CD14-positive monocyte (primary cell): ENCODE data around the gene DPH3. TPM values are rescaled to one million over a fixed set of nuclear protein-coding genes. Genes with fewer than 3 reads are reported as not detected.
A peak's percentile ranks its signal among the peaks of the same experiment; 100 is the strongest.

Experiments
- DNase-seq, 3 donors: peaks; one replicate each; pipeline ENCODE4 v3.0.0-alpha.2; 2011 to 2022
- H2AFZ ChIP-seq: 2 replicates; pipeline ENCODE4 v1.6.0; 2012; ENCODE audit warnings: mild to moderate bottlenecking, low read depth, low read length, inconsistent platforms; ENCODE audit not compliant: insufficient read depth, poor library complexity, severe bottlenecking
- H3K27ac ChIP-seq, 2 donors: 1 replicate in 1 of 2; 2 replicates in 1 of 2; pipeline ENCODE4 v1.5.1; 2012 to 2013; ENCODE audit warnings: low read length in 2 of 2, control low read depth in 1 of 2, inconsistent platforms in 1 of 2, low read depth in 1 of 2, mild to moderate bottlenecking in 1 of 2
- H3K27me3 ChIP-seq, 2 donors: one replicate each; pipeline versions ENCODE4 v1.6.0 to v1.6.1; 2011 to 2013; ENCODE audit warnings: low read length in 2 of 2; ENCODE audit not compliant: control insufficient read depth in 2 of 2, insufficient read depth in 2 of 2
- H3K36me3 ChIP-seq, 2 donors: replicated peaks in 1 of 2; 1 replicate in 1 of 2; 2 replicates in 1 of 2; pipeline versions ENCODE4 v1.5.1 to v1.6.1; 2012 to 2013; ENCODE audit warnings: low read length in 2 of 2, control low read depth in 1 of 2, inconsistent platforms in 1 of 2, mild to moderate bottlenecking in 1 of 2; ENCODE audit not compliant: insufficient read depth in 2 of 2, control insufficient read depth in 1 of 2
- H3K4me1 ChIP-seq, 2 donors: 1 replicate in 1 of 2; 2 replicates in 1 of 2; pipeline versions ENCODE4 v1.5.1 to v1.6.1; 2012 to 2013; ENCODE audit warnings: low read length in 2 of 2, control low read depth in 1 of 2, inconsistent platforms in 1 of 2, mild to moderate bottlenecking in 1 of 2, moderate library complexity in 1 of 2; ENCODE audit not compliant: insufficient read depth in 2 of 2, control insufficient read depth in 1 of 2
- H3K4me2 ChIP-seq: replicated peaks from 2 replicates; pipeline ENCODE3; 2012; ENCODE audit warnings: low read length, moderate library complexity, mild to moderate bottlenecking; ENCODE audit not compliant: poor library complexity, severe bottlenecking; ENCODE audit errors: extremely low read depth
- H3K4me3 ChIP-seq, 3 experiments: fragments of 200-600 bp in 1 of 3; sonication (generic) in 1 of 3; replicated peaks in 1 of 3; 1 replicate in 2 of 3; 2 replicates in 1 of 3; pipeline ENCODE4 v1.5.1; 2011 to 2013; ENCODE audit warnings: low read length in 3 of 3, mild to moderate bottlenecking in 3 of 3, control low read depth in 2 of 3, low read depth in 2 of 3, inconsistent platforms in 1 of 3, moderate library complexity in 1 of 3
- H3K79me2 ChIP-seq: 2 replicates; pipeline ENCODE4 v1.6.0; 2012; ENCODE audit warnings: mild to moderate bottlenecking, control low read depth, inconsistent platforms, low read length, moderate library complexity; ENCODE audit not compliant: insufficient read depth
- H3K9ac ChIP-seq: 2 replicates; pipeline ENCODE4 v1.6.0; 2017; ENCODE audit warnings: low read length, mild to moderate bottlenecking; ENCODE audit not compliant: insufficient read depth, poor library complexity, severe bottlenecking
- H3K9me3 ChIP-seq, 2 donors: replicated peaks in 1 of 2; 1 replicate in 1 of 2; 2 replicates in 1 of 2; pipeline versions ENCODE4 v1.5.1 to v1.6.1; 2012 to 2013; ENCODE audit warnings: low read length in 2 of 2, control low read depth in 1 of 2; ENCODE audit not compliant: control insufficient read depth in 1 of 2, insufficient read depth in 1 of 2
- H4K20me1 ChIP-seq: 2 replicates; pipeline ENCODE4 v1.6.0; 2012; ENCODE audit warnings: mild to moderate bottlenecking, low read length, control low read depth, moderate library complexity; ENCODE audit not compliant: insufficient read depth
- H3K27ac Mint-ChIP-seq, 7 donors: one replicate each; pipeline ENCODE4 v1.8.0; 2020; ENCODE audit warnings: mild to moderate bottlenecking in 7 of 7, mixed read lengths in 7 of 7, moderate library complexity in 6 of 7, inconsistent platforms in 2 of 7
- H3K27me3 Mint-ChIP-seq, 3 donors: one replicate each; pipeline ENCODE4 v1.8.0; 2021 to 2022; ENCODE audit warnings: low read depth in 3 of 3, mild to moderate bottlenecking in 3 of 3, mixed read lengths in 3 of 3, moderate library complexity in 3 of 3, inconsistent platforms in 1 of 3
- H3K36me3 Mint-ChIP-seq, 2 donors: one replicate each; pipeline ENCODE4 v1.8.0; 2020; ENCODE audit warnings: mixed read lengths in 2 of 2, inconsistent platforms in 1 of 2, mild to moderate bottlenecking in 1 of 2
- H3K4me1 Mint-ChIP-seq: one replicate; pipeline ENCODE4 v1.8.0; 2020; ENCODE audit warnings: mild to moderate bottlenecking, mixed read lengths
- H3K4me3 Mint-ChIP-seq, 2 donors: one replicate each; pipeline ENCODE4 v1.8.0; 2020; ENCODE audit warnings: mild to moderate bottlenecking in 2 of 2, mixed read lengths in 2 of 2, moderate library complexity in 1 of 2
- H3K9me3 Mint-ChIP-seq, 7 donors: one replicate each; pipeline ENCODE4 v1.8.0; 2020 to 2022; ENCODE audit warnings: mixed read lengths in 7 of 7, mild to moderate bottlenecking in 6 of 7, moderate library complexity in 6 of 7, inconsistent platforms in 2 of 7
- CTCF ChIP-seq: fragments of 200-600 bp; IDR thresholded peaks from one replicate; pipeline ENCODE4 v1.8.0; 2022; ENCODE audit warnings: antibody characterized with exemption, mild to moderate bottlenecking
- WGBS: methylation state at CpG from one replicate; pipeline ENCODE4 v1.1.5; 2013; ENCODE audit warnings: missing lambda C conversion rate; ENCODE audit not compliant: insufficient coverage; 5-methylcytosine and 5-hydroxymethylcytosine counted together
- intact Hi-C, 2 donors: fragments of 100-400 bp; cut with micrococcal nuclease; formaldehyde crosslinking; loops; one replicate each; pipeline versions ENCODE4 v1.15.0 to v1.15.1; 2023
- polyA plus RNA-seq, 3 donors: library from polyadenylated mRNA; depleted of rRNA in 1 of 3; unstranded in 2 of 3; stranded (reverse) in 1 of 3; fragments of 300-500 nt in 2 of 3; fragments of >200 nt in 1 of 3; fragmentation: Illumina TruSeq in 2 of 3; gene quantifications; 1 replicate in 2 of 3; 2 replicates in 1 of 3; pipeline ENCODE4 v1.2.3, GENCODE V29; 2012 to 2021

Gene DPH3
- polyA plus RNA-seq, 3 donors: 9.2 to 42.0 (median 33.7) TPM

DNA sequence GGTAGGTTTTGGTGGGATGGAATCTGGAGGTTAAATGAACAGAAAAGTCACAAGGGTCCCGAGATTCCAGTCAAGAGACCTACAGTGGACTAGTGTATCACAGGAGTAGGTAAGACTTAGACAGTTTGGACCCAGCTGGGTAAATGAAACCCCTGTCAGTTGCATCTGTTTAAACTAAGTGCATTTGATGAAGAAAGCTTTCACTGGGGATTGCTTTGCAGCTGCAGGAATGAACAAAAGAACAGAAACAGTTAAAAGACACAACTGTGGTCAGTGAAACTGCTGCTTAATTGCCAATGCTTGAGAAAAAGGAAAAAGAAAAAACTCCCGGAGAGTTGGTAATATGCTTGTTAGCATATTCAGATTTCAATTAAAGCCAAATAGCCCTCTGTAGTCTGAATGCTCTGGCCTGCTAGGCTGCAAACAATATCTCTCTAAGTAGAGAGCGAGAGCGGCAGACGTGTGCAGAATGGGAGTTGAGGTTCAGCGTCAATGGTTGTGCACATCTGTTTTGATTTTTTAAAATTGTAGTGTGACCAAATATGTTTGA lies 37.4 kb upstream of the DPH3 start:
- no peak overlapping the region for H3K27ac Mint-ChIP-seq
- H3K36me3 Mint-ChIP-seq: peaks cover 73 to 75% of the 10 kb centered on the region in 2 donors
- 100% methylated on average over 1 of the region's 6 CpGs for WGBS
- DNase-seq: no peak
- Histone ChIP-seq H3K79me2 (no peaks in the 10 kb centered on the region), H3K4me3 (no peak overlapping the region), H3K36me3 (peaks cover 23 to 89% of the 10 kb centered on the region in 2 donors), H4K20me1 (no peaks in the 10 kb centered on the region), H3K4me2 (no peak overlapping the region), H3K9me3 (no peaks in the 10 kb centered on the region), H3K27ac (no peak overlapping the region), H3K27me3 (no peaks in the 10 kb centered on the region), H2AFZ (no peak overlapping the region), H3K4me1 (no peaks in the 10 kb centered on the region), H3K9ac (no peak overlapping the region)
- no peak for TF ChIP-seq CTCF
- no peaks in the 10 kb centered on the region for H3K27me3 Mint-ChIP-seq
- H3K4me1 Mint-ChIP-seq: no peaks in the 10 kb centered on the region
- no peak overlapping the region for H3K4me3 Mint-ChIP-seq
- intact Hi-C loops: no loop called here
- no peaks in the 10 kb centered on the region for H3K9me3 Mint-ChIP-seq

DNA sequence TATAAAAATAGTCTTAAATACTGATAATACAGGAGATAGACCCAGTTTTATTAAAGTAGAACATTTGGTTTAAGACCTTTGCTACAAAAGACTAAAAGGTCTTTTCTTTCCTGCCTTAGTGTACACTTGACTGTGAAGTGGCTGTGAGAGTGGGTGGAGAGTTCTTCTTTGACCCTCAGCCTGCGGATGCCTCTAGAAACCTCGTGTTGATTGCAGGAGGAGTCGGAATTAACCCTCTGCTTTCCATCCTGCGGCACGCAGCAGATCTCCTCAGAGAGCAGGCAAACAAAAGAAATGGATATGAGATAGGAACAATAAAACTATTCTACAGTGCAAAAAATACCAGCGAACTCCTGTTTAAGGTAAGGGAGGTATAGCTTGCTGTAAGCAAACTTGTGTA lies 36.8 kb upstream of the DPH3 start:
- H3K36me3 Mint-ChIP-seq: peaks cover 73 to 74% of the 10 kb centered on the region in 2 donors
- Histone ChIP-seq H3K4me2 (no peak overlapping the region), H3K9me3 (no peaks in the 10 kb centered on the region), H2AFZ (no peak overlapping the region), H3K27me3 (no peaks in the 10 kb centered on the region), H3K4me1 (no peaks in the 10 kb centered on the region), H3K4me3 (no peak overlapping the region), H3K79me2 (no peaks in the 10 kb centered on the region), H3K36me3 (peaks cover 30 to 86% of the 10 kb centered on the region in 2 donors), H4K20me1 (no peaks in the 10 kb centered on the region), H3K27ac (no peak overlapping the region), H3K9ac (no peak overlapping the region)
- H3K4me3 Mint-ChIP-seq: peak overlapping the region in 1 of 2 donors; percentile 18
- H3K4me1 Mint-ChIP-seq: no peaks in the 10 kb centered on the region
- H3K27me3 Mint-ChIP-seq: no peaks in the 10 kb centered on the region
- no CpG with 5 or more reads among the region's 6 CpGs for WGBS
- DNase-seq: no peak
- intact Hi-C loops: no loop called here
- H3K27ac Mint-ChIP-seq: no peak overlapping the region
- TF ChIP-seq CTCF: no peak
- no peaks in the 10 kb centered on the region for H3K9me3 Mint-ChIP-seq
